Testis (tissue), 2 donors: ENCODE results near the gene SECTM1.

Source experiments
- CTCF ChIP-seq, 3 experiments: fragments of 450-650 bp in 2 of 3; fragments of 200-600 bp in 1 of 3; sonication (generic) in 1 of 3; IDR thresholded peaks; one replicate each; pipeline ENCODE4 v1.5.1; 2016 to 2019; ENCODE audit warnings: antibody characterized with exemption in 3 of 3, mild to moderate bottlenecking in 2 of 3, moderate library complexity in 1 of 3
- POLR2A ChIP-seq: fragments of 450-650 bp; IDR thresholded peaks from one replicate; pipeline ENCODE4 v1.6.1; 2017; ENCODE audit warnings: antibody characterized with exemption, mild to moderate bottlenecking, moderate library complexity

GRCh38 chr17:82353484-82353883 is 19.9 kb upstream of the SECTM1 start:
- TF ChIP-seq CTCF (IDR thresholded peaks at IDR 0.05) (no peak), POLR2A (no peak)
